GM21390 (cell line): ENCODE results near the gene PLA2G6.
"Not testable (repeated sequence)": the region's sequence is repeated elsewhere in the genome, so short reads cannot be mapped to it uniquely, and the experiment has no call there.

Experiments used
- ATAC-seq: cut with Tn5 transposase; IDR thresholded peaks from one replicate; pipeline ENCODE4 v1.9.1; 2021; ENCODE audit not compliant: unreplicated experiment

PLA2G6 gene

DNA sequence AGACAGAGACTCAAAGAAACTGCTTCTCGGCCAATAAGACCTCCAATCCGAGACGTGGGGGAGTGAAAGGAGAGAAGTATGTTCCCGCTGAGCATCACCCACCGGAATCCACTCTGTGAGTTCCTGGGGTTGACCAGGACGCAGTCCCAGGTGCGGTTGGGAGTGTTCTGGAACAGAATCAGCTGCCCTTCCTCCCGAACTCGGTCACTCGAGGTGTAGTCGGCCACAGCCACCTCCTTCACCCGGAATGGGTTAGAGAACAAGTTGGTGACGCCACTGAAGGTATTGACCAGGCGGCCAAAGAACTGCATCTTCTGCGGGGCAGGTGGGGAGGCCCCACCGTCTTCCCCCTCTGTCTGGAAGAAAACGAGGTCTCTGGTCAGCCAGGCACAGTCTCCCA lies 12.5 kb downstream of the PLA2G6 start:
- ATAC-seq: no peak

- no peak for ATAC-seq
Measured at GRCh38 chr22:38167988-38168407, 13.6 kb downstream of the PLA2G6 start.

DNA sequence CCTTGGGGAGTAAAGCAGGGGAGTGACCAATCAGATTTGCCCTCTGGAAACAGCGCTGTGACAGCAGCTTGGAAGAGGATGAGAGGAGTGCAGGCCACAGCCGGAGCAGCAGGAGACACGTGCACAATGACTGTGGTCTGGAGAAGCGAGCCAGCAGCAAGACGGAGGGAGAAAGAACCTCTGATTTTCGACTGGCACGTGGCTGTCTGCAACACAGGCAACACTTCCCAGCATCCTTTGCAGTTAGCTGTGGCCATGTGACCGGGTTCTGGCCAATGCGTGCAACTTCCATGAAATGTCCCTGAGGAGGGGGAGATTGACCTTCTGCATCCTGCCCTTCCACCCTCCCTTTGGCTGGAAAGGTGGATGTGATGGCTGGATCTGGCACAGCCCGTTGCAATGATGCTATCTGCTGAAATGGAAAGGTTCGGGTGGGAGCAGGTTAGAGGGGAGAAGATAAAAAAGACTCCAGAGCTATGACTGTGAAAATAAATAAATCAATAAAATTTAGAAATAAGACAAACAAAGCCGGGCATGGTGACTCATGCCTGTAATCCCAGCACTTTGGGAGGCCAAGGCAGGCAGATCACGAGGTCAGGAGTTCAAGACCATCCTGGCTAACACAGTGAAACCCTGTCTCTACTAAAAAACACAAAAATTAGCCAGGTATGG lies 15.6 kb downstream of the PLA2G6 start:
- ATAC-seq: no peak

DNA sequence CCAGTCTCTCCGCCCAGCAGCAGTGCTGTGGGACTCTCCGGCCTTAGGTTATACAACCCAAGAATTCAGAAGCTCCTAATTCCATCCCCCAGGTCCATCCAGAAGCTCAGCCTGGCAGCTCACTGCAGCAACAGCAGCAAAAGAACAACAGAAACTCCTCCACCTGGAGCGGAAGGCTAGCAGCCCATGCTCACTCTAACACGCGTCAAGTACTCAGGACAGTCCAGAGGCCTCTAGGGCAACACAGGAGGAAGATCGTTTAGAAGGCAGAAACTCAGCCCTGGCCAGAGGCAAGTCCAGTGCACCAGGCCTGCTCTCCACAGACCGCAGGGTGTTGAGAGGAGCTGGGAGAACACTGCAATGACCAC lies 17.1 kb downstream of the PLA2G6 start:
- ATAC-seq: no peak

DNA sequence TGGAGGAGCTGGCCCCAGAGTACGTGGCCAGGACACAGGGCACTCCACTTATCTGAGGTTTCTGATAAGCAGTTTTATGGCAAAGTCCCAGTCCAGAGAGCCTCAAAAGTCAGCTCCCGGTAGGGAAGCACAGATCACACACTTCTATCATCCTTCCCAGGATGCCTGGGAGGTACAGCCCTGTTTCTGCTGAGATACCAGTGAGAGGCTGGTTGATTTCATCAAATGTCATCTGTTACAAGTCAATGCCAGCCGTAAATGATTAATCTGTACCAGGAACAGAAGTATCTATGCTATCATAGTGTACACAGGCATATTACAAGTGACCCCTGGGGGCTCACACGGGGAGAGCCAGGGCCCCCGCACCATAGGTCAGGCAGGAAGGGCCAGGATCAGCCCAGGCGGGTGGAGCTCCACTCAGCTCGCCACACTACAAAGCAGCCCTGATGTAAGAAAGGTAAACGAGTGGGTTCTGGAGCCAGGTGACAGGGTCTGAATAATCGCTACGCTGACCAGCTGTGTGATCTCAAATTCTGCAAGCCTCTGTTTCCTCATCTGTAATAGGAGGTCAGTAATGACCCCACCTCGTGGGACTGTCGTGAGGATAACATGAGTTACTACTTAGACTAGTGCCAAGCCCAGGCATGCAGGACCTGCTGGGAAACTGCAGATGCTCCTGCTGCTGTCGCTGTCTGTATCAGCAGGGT lies 17.6 kb downstream of the PLA2G6 start:
- no peak for ATAC-seq

DNA sequence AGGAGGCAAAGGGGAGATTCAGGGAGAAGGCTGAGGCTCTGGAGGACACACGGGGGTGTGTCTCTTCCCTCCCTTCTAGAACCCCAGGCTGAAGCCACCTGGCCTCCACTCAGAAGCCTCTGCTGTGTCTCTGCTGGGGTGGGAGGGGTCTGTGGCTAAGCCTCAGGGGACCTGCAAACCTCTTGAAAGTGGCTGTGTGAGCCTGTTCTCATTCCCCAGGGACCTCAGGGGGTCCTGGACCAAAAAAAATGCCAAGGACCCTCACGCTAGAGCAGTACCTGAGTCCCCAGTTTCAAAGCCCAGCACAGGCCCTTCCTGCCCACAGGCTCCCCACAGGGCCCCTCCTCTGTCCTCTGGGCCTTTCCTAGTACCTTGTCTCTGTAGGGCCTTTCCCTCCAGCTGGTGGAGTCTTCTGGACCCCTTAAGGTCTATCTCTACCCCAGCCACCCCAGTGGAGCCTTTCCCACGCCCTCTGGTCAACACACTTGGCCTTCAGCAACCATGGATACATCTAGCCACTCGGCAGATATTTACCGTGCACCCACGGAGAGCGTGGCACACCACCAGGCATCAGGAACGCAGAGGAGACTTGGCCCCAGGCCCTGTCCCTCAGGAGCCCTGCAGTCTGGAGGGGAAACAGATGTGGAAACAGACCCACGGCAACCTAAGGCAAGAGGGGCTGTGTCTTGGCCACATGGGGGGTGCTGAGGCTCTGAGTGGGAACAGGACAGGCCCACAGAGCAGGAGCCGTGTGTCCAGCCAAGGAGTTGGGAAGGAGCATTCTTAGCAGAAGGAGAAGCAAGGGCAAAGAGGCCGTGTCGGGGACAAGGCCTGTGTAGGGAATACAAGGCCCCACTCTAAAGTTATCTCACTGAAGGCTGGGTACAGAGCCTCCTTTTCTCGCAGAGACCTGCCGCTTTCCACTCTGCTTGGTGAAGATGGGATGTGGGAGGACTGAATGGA lies 18.5 kb downstream of the PLA2G6 start:
- ATAC-seq: no peak

DNA sequence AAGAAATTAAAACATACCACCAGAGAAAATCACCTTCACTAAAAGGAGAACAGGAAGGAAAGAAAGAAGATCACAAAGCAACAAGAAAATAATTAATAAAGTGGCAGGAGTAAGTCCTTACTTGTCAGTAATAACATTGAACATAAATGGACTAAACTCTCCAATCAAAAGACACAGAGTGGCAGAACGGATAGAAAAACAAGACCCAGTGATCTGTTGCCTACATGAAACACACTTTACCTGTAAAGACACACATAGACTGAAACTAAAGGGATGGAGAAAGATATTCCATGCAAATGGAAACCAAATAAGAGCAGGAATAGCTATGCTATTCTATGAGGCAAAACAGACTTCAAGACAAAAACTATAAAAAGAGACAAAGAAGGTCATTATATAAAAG lies 25.9 kb downstream of the PLA2G6 start:
- ATAC-seq: no peak

- ATAC-seq: not testable (repeated sequence)
Measured at GRCh38 chr22:38154563-38154915, 27.1 kb downstream of the PLA2G6 start.

GRCh38 chr22:38153821-38154562 lies 27.6 kb downstream of the PLA2G6 start:
- no peak for ATAC-seq

DNA sequence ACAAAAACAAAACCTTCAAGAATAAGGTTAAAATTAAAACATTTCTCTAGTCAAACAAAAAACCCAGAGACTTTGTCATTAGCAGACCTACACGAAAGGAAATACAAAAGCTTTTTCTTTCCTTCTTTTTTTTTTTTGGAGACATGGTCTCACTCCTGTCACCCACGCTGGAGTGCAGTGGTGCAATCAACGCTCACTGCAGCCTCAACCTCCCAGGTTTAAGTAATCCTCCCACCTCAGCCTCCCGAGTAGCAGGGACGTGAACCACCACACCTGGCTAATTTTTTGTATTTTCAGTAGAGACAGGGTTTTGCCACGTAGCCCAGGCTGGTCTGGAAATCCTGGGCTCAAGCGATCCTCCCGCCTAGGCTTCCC lies 30.5 kb downstream of the PLA2G6 start:
- ATAC-seq: no peak

DNA sequence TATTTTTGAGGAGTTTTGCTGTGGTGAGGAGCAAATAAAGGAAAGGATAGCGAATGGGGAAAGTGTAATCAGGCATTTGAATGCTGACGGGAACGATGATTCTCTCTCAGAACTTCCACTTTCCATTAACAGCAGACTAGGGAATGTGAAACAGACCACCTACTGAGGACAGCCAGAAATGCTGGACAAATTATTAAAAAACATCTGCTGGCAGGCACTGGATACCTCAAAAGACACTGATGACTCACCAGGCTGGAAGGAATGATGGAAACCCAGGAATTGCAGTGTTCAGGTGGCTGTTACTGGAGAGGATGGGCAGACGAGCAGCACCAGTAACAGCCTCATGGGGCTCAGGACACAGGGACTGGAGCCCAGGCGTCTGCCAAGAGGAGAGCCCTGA lies 33.4 kb downstream of the PLA2G6 start:
- no peak for ATAC-seq

DNA sequence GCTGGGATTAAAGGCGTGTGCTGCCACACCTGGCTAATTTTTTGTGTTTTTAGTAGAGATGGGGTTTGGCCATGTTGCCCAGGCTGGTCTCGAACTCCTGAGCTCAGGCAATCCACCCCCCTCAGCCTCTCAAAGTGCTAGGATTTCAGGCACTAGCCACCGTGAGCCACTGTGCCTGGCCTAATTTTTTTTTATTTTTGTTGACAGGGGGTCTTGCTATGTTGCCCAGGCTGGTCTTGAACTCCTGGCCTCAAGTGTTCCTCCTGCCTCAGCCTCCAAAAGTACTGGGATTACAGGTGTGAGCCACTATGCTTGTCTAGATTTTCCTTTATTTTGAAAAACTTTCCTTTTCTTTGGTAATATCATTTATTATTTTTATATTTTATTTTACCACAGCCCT lies 35.5 kb downstream of the PLA2G6 start:
- ATAC-seq: not testable (repeated sequence)

DNA sequence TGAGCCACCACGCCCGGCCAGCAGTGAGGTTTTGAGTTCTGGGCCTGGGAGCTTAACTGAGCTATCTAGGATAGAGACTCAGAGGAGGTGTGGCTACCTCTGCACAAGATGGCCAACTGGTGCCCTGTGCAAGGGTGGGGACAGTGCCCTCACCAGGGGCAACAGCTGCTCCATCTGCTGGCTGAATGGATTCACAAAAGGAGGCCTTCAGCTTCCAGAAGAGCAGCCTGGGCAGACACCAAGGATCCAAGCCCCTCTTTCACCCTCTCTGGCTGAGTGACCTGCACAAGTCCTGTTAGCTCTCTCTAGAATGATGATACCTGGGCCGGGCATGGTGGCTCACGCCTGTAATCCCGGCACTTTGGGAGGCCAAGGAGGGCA lies 37.6 kb downstream of the PLA2G6 start:
- ATAC-seq: no peak

GRCh38 chr22:38142606-38143005 lies 39.0 kb downstream of the PLA2G6 start:
- ATAC-seq: no peak

DNA sequence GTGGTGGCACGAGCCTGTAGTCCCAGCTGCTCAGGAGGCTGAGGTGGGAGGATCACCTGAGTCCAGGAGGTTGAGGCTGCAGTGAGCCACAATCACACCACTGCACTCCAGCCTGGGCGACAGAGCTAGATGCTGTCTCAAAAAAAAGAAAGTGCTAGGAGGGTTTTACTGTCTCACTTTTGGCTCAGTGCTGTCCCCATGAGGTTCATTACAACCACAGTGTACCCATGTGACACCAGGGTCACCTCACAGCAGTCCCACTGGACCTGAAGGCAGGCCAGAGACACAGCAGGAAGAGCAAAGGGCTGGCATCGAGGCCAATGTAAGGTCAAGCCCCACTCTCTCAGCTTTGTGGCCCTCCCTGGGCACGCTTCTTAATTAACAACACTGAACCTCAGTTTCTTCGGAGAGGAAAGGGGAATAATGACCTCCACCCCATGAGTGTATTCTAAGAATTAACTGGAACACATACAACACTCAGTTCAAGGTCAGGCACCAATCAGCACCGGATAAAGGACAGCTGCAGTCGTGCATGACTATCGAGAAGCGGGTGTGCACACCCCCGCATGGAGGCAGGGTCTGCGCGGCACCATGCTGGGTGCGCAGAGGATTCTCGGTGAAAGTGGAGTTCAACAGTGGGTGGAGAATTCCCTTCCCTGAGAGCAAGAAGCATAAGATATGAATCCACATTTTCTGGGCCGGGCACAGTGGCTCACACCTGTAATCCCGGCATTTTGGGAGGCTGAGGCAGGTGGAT lies 40.2 kb downstream of the PLA2G6 start:
- ATAC-seq: no peak

DNA sequence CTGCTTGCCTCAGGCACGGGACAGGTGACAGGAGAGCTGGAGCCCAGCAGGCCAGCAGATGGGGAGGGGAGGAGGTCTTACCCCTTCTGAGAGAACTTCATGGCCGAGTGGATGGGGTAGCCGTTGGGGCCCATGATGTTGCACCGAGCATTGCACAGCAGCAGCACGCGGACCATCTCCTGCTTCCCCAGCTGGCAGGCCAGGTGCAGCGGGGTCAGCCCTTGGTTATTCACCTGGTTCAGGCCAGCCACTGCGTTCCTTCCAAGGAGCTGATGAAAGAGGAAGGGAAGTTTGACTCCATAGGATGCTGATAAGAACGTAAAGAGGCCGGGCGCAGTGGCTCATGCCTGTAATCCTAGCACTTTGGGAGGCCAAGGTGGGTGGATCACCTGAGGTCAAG lies 41.7 kb downstream of the PLA2G6 start:
- no peak for ATAC-seq

GRCh38 chr22:38138961-38139360 lies 42.7 kb downstream of the PLA2G6 start:
- ATAC-seq: no peak

DNA sequence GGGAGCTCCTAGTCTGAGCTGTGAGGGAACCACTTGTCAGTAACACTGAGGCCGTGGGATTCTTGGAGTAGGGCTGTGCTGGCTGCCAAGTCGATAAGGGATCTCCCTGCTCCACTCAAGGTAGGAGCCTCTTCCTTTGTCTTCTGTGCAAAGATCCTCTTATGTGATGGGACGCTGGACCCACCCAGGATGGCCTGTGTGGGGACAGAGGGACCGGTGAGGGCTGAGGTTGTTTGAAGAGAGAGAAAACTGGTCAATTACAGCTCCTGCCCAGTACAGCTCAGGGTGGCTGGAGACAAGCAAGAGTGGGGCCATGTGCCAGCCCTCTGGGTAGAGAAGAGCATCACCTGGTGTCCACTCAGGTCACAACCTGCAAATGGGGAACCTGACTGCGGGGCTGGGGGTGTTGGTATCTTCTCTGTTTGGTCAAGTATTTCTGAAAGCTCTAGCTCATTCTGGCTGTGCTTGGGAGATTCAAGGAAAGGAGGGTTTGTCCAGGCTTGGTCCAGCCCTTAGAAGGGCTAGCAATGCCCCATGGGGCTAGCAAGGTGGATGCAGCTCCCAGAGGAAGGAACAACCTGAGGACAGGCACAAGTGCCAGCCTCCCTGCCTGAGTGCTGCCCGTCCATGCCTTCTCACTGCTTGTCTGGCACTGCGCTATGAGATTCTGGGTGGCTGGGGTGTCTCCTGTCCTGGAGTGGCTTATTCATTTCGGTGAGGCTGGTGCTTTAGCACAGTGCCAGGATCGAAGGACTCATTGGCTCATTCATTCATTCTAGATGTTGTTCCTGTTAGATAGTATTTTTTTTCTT lies 43.5 kb downstream of the PLA2G6 start:
- ATAC-seq: no peak

- ATAC-seq: no peak
Measured at GRCh38 chr22:38136607-38137006, 45.0 kb downstream of the PLA2G6 start.
